ENCODE data around the gene RPL10. TPM values are rescaled to one million over a fixed set of nuclear protein-coding genes. Genes with fewer than 3 reads are reported as not detected.

The RPL10 gene
- polyA plus RNA-seq, 1 donor (not counting 4 experiments of a cell fraction or from before 2014, with no cell fraction given): 2,926 TPM

GRCh38 chrX:154381271-154381670 is 16.9 kb upstream of the RPL10 start:
- Histone ChIP-seq H4K20me1 (ENCODE audit: control insufficient read depth, extremely low read depth, insufficient read depth, low read length) (no peaks in the 10 kb centered on the region), H3K79me2 (ENCODE audit: control insufficient read depth, insufficient read depth, low read length) (peaks cover 13% of the 10 kb centered on the region), H3K9me3 (ENCODE audit: control insufficient read depth, low read depth, low read length) (no peaks in the 10 kb centered on the region), H3K27ac (ENCODE audit: control insufficient read depth, insufficient read depth, low read length) (no peak overlapping the region), H3K4me3 (ENCODE audit: control insufficient read depth in 2 of 3, extremely low read depth in 1 of 3, insufficient read depth in 2 of 3, low read depth in 1 of 3, low read length in 3 of 3) (no peak overlapping the region), H3K9ac (ENCODE audit: control insufficient read depth, extremely low read depth, insufficient read depth, low read length) (no peak overlapping the region), H2AFZ (ENCODE audit: control insufficient read depth, low read length) (no peak overlapping the region), H3K9me1 (ENCODE audit: control insufficient read depth, extremely low read depth, insufficient read depth, low read length) (no peaks in the 10 kb centered on the region), H3K36me3 (ENCODE audit: control insufficient read depth in 2 of 2, extremely low read depth in 1 of 2, insufficient read depth in 2 of 2, low read length in 2 of 2) (peaks cover 1 to 10% of the 10 kb centered on the region in 2 experiments), H3K4me2 (ENCODE audit: control insufficient read depth, extremely low read depth, insufficient read depth, low read depth, low read length) (no peak overlapping the region), H3K4me1 (ENCODE audit: control insufficient read depth, extremely low read depth, insufficient read depth, low read length) (peaks cover 9% of the 10 kb centered on the region), H3K27me3 (ENCODE audit: control insufficient read depth, extremely low read depth, insufficient read depth, low read length) (no peaks in the 10 kb centered on the region)
- dilution Hi-C loops (cut with MboI; ENCODE audit: extremely low pct_ligation_motif_present, low sequenced_read_pairs): no loop called here
- TF ChIP-seq EZH2 (IDR thresholded peaks at IDR 0.05; ENCODE audit: low read length) (no peak), CTCF (optimal IDR thresholded peaks at IDR 0.05 in 1 of 3, IDR thresholded peaks at IDR 0.05 in 1 of 3, conservative IDR thresholded peaks at IDR 0.05 in 1 of 3; ENCODE audit: extremely low read depth in 1 of 3, insufficient read depth in 2 of 3, low read length in 3 of 3) (no peak)
- DNase-seq (ENCODE audit: low read depth, low spot score): no peak
- no peak for FAIRE-seq

GRCh38 chrX:154382483-154383069 is 15.6 kb upstream of the RPL10 start:
- dilution Hi-C loops (cut with MboI; ENCODE audit: extremely low pct_ligation_motif_present, low sequenced_read_pairs): no loop called here
- no peak overlapping the region for H3K9ac ChIP-seq (ENCODE audit: control insufficient read depth, extremely low read depth, insufficient read depth, low read length)
- H4K20me1 ChIP-seq (ENCODE audit: control insufficient read depth, extremely low read depth, insufficient read depth, low read length): no peaks in the 10 kb centered on the region
- peaks cover 1 to 10% of the 10 kb centered on the region in 2 experiments for H3K36me3 ChIP-seq (ENCODE audit: control insufficient read depth in 2 of 2, extremely low read depth in 1 of 2, insufficient read depth in 2 of 2, low read length in 2 of 2)
- no peaks in the 10 kb centered on the region for H3K9me3 ChIP-seq (ENCODE audit: control insufficient read depth, low read depth, low read length)
- H3K27ac ChIP-seq (ENCODE audit: control insufficient read depth, insufficient read depth, low read length): no peak overlapping the region
- H3K79me2 ChIP-seq (ENCODE audit: control insufficient read depth, insufficient read depth, low read length): peaks cover 13% of the 10 kb centered on the region
- no peaks in the 10 kb centered on the region for H3K27me3 ChIP-seq (ENCODE audit: control insufficient read depth, extremely low read depth, insufficient read depth, low read length)
- no peak for TF ChIP-seq EZH2 (IDR thresholded peaks at IDR 0.05; ENCODE audit: low read length)
- no peak for TF ChIP-seq CTCF (optimal IDR thresholded peaks at IDR 0.05 in 1 of 3, IDR thresholded peaks at IDR 0.05 in 1 of 3, conservative IDR thresholded peaks at IDR 0.05 in 1 of 3; ENCODE audit: extremely low read depth in 1 of 3, insufficient read depth in 2 of 3, low read length in 3 of 3)
- no peak overlapping the region for H2AFZ ChIP-seq (ENCODE audit: control insufficient read depth, low read length)
- no peak for DNase-seq (ENCODE audit: low read depth, low spot score)
- no peak overlapping the region for H3K4me3 ChIP-seq (ENCODE audit: control insufficient read depth in 2 of 3, extremely low read depth in 1 of 3, insufficient read depth in 2 of 3, low read depth in 1 of 3, low read length in 3 of 3)
- H3K4me2 ChIP-seq (ENCODE audit: control insufficient read depth, extremely low read depth, insufficient read depth, low read depth, low read length): no peak overlapping the region
- H3K4me1 ChIP-seq (ENCODE audit: control insufficient read depth, extremely low read depth, insufficient read depth, low read length): peaks cover 9% of the 10 kb centered on the region
- FAIRE-seq: no peak
- no peaks in the 10 kb centered on the region for H3K9me1 ChIP-seq (ENCODE audit: control insufficient read depth, extremely low read depth, insufficient read depth, low read length)

Data from keratinocyte (primary cell).